ENCODE measurements around the gene LIPC.

LIPC gene

DNA sequence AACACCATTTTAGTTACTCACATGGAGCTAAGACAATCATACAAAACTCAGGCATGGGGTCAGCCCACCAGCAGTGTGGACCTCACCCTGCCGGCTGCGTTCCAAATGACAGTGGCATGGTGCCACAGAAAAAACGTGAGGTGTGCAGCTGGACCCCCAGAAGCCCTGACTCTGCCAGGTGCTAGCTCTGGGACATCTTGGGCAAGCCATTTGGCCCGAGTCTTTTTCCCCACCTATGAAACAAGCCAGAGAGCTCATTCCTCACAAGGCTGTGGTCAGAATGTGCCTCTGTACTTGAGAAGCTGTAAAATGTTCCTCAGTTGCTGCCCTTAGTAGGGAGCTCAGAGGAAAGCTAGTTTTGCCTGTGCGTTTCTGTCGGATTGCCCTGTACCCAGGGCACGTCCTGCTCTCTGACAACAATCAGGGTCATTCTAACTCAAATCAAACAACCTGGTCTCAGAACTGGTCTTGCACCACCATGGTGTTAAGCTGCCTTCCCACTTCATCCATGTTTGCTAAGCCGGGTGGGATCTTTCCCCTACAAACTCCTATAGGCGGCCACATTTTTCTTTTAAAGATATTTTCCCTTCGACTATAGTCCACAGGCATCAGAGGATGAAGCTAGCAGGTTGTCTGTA lies 44.9 kb downstream of the LIPC start:
- no peak for DNase-seq

DNA sequence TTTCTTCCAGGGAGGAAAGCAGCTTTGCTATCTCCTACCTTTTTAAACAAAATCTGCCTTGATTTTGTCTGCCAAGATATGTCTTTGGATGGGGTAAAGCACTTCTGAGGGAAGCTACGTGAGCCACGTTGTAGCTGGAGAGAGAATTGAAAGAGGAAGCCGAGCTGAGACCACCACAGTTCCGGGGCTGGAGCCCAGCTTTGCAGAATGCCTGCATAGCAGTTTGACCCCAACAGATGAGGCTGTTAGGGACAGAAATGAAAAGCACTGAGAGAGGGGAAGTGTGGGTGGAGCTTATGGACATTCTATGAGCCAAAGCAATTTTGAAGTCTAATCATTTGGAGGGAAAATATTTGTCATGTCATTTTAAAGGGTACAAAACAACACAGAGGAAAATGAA lies 45.4 kb downstream of the LIPC start:
- DNase-seq: no peak

DNA sequence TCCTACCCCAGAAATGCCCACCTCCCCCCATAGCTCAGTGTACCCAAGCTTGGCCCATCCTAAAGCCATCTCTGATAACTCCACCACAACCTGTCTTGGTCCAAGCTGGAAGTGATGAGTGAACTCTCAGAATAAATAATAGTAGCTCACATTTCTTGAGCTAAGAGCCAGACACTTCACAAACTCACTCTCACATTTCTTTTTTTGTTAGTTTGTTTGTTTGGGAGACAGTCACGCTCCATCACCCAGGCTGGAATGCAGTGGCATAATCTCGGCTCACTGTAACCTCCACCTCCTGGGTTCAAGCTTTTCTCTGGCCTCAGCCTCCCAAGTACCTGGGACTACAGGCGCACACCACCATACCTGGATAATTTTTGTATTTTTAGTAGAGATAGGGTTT lies 46.2 kb downstream of the LIPC start:
- no peak for DNase-seq

DNA sequence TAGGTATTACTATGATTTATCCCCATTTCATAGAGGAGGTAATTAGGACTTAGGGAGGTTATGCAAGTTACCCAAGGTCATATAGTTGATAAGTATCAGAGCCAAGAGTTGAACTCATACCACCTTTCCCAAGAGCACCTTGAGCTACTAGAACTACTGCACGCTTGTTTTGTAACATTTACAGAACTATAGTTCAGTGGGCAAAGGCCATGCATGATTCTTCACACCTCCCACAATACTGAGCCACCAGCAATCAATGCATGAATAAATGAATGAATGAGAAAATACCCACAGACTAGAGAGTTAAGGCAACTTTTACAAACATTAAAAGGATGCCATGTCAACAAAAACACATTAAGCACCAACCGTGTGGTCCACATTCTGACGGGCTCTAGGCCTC lies 46.8 kb downstream of the LIPC start:
- DNase-seq: no peak

DNA sequence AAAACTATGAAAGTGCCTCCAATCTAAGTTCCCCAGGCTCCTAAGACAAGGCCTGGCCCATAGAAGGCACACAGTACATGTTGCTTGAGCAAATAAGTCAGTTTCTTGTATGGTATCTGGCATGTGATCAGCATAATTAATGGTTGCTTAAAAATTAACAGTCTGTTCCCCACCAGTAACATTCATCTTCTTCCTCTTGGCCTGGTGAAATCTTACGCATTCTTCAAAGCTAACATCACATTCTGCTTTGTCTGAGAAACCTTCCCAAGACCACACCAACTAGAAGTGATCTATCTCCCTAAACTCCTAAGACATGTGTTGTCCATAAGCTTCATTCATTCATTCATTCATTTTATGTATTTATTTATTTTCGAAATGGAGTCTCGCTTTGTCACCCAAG lies 48.1 kb downstream of the LIPC start:
- no peak for DNase-seq

DNA sequence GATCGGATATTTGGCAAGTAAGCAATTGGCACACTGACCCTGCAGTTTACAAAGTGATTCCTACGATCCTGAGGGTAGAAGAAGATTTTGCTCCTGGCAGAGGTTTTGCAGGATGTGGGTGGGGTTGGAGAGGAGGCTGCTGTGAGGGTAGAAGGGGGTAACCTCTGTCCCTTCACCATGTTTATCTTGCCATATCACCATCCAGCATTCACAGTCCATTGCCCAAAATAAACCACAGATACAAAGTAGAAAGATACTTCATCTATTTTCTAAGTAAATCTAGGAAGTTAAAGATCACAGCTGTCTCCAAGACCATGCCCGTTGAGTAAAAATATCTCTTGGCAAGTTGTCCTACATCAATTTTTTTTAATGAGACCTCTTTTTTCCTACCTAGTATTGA lies 51.6 kb downstream of the LIPC start:
- DNase-seq: no peak

DNA sequence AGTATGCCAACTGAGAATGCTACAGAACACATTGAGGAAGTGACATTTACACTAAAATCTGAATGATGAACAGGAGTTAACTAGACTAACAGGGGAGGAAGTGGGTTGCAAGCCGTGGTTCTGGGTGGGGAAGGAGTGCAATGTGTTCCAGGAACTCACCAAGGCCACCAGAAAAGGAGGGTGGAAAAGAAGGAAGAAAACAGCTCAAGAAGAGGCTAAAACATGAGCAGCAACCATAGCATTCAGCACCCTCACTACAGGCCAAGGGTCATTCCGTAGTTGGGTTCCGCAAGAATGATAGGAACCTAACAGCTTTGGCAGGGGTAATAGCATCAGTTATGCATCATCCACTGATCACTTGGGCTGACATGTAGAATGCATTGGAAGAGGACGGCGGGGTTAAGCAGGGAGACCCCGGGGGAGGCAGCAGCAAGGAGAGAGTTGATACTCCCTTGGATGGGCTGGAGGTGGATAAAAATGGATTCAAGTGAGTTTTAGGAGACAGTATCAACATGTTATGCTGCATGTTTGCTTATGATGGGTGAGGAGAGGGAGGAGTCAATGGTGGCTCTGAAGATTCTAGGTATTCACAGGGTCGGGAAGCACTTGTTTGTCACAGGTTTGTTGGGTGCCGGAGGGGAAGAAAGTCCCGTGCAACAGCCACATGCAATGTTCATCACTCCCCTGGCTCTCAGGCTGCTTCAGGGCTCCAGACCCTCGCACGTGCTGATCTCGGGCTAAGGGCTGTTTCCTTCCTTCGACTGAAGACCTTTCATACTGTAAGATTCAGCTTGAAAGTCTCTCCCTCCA lies 53.2 kb downstream of the LIPC start:
- DNase-seq: peak in 1 of 2 experiments; percentile 13

DNA sequence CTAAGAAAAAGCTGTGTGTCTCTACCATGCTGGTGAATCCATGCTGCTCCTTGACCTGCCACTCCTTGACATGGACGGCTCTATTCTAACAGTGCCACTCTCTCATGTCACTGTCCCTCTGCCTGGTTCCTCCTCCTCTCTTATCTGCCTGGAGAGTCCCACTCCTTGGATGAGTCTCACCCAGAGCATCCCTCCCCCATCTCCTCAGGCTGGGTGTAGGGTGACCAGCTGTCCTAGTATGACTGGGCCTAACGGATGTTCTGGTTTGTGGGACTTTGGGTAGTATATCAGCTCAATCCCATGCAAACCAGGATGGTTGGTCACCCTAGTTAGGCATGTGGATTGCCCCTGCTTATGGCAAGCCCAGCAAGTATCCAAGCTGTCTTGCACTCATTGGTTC lies 54.3 kb downstream of the LIPC start:
- DNase-seq: no peak

DNA sequence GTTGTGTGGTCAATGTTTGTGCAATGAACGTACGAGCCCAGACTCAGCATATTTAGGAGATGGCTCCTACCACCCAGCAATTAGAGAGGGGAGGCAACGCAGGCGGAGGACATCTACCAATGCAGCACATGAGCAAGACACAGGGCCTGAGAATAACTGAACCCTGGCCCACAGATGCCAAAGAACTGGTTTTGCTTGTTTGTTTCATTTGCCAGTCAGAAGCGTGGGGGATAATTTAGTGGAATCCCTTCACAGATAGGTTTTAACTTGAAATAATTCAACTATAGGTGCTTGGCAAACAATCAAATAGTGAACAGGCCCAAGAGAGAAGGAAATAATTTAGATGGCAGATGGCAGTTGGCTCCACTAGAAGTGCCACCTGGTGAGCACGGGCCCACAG lies 54.8 kb downstream of the LIPC start:
- no peak for DNase-seq

DNA sequence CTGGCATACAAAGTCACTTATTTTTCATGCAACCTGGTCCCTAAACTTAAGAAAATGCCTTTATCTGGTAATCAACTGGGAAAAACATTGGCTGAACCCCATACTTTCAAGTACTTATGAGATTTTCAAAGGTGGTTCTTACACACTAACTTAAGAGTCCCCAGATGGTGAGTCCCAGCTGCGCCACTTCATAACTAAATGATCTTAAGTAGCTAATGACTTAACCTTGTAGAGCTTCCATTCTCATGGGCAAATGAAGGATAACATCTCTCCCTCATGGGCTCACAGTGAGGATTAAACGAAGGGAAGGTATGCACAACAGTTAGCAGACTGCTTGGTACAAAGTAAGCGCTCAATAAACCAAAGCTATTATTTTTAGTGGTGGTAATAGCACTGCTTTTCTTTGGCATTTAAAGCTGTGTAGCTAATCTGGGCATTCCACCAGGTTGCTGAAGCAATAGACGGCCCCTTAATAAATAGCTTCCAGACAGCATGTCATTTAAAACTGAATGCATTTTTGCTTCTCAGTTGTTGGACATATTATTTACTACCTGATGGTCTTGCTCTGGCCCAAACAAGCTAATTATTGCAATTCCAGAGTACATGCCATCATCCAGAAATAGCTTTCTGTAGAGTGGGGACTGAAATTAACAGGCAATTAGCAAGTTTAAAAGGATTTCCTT lies 55.4 kb downstream of the LIPC start:
- no peak for DNase-seq

DNA sequence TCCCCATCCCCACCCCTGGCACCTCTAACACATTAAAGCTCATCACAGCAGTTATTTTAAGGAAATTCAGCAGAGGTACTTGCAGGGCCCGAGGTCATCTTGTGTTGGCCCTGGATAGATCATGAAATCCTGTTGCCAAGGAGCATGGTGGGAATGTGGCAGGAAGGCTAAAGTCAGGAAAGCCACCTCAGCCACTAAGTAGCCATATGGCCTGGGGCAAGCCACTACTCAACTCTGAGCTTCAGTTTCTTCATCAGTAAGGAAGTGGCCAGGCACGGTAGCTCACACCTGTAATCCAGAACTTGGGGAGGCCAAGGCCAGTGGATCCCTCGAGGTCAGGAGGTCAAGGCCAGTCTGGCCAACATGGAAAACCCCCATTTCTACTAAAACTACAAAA lies 55.9 kb downstream of the LIPC start:
- no peak for DNase-seq

DNA sequence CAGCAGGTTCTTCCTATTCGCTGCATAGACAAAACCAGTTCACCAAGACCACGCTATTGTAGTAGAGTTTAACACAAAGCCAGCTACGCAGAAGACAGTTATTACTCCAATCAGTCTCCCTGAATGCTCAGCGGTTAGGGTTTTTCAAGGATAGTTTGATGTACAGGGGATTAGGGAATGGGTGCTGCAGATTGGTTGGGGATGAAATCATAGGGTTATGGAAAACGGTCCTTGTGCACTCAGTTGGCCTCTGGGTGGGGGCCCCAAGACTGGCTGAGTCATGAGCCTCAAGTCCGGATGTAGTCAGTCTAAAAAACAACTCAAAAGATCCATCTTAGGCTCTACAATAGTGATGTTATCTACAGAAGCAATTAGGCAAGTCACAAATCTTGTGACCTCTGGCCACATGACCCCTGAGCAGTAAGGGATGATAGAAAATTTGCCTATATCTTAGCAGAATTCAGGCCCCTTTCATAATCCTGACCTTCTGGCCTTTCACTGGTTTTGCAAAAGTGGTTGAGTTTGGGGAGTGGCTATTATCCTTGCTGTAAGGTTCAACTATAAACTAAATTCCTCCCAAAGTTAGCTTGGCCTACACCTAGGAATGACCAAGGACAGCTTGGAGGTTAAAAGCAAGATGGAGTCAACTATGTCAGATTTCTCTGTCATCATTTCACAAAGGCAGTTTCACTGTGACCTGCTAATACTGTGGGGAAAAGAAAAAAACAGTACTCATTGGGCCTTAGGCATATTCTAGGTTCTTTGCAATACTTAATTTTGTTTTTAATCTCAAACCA lies 57.7 kb downstream of the LIPC start:
- DNase-seq: no peak

DNA sequence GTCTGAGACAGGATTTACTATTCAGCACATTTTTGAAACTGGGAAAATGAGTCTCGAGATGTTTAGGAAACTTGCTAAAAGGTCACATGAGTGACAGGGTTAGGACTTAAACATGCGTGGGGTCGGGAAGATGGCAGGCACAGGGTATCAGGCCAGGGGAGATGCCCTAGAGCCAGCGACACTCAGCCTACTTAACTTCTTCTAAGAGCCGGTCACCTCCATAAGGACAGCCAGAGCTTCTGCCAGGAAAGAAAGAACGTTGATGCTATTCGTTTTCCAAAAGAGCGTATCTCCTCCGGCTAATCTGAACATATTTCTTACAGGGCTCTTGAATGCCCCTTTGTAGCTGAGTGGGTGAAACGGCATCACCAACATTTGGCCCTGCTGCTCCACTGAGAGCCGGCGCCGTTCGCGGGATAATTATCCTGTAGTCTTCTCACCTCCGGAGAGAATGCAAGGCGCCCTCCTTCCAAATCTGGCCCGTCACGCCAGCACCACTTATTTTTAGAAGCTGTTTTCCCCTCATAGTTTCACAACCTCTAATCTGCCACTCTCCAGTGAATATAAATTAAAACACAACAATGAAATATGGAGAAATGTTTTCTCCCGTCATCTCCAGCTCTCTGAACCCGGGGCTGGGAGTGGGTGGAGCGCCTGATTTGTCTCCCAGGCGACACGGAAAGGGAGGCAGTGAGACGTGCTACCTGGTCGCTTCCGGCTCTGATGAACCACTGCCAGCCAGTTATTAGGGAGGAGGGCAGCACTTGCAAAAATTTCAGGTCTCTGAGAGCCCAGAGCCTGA lies 58.5 kb downstream of the LIPC start:
- DNase-seq: no peak

DNA sequence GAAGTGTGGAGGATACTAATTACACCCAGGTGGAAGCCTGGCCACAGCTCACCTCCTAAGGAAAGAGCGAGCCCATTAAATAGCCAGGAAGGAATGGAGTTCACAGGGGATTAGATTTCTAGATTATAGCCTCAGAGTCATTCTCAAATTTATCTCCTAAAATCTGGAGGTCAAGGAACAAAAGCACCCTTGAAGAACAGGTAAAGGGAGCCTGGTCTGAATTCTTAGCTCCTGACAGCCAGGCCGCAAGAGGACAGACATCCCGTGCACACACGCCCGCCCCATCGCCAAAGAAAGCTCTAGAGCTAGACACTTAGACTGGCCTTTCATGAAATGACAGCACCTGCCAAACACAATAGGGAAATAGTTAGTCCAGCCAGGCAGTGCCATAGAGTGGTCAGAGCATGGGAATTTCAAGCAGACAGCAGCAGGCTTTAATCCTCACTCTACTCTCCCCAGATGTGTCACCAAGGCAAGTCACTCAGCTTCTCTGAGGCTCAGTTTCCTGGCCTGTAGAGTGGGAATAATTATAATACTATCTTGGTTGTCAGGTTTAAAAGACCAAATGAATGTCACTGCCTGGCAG lies 59.2 kb downstream of the LIPC start:
- DNase-seq: no peak

DNA sequence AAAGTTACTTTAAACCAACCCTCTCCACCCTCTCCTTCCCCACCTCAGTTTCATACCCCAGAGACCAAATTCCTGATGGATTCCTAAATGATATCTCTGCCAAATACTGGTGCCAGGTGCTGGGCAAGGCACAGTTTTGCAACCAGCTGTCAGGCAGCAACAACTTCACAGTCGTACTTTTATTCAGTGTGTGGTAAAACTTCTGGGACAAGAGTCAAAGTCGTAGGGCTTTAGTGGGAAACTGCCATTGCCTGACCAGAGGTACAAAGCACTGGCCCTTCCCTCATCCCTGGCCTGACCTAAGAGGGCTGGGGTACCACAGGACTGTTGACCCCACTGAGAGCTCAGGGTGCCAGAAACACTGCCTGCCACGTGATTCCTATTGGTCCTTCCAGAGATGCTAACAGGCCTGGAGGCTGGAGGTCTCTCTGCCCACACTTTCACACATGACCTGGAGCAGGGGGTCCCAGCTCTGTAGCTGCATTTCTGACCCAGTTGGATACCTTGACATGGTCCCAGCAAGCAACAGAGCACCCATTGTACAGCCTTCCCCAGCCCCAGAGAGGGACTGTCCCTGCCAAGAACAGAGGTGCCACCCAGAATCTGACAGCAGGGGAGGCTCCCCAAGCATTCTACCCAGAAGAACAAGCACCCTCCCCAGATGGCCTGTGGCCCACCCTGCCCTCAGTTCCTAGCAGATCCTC lies 59.9 kb downstream of the LIPC start:
- no peak for DNase-seq

DNA sequence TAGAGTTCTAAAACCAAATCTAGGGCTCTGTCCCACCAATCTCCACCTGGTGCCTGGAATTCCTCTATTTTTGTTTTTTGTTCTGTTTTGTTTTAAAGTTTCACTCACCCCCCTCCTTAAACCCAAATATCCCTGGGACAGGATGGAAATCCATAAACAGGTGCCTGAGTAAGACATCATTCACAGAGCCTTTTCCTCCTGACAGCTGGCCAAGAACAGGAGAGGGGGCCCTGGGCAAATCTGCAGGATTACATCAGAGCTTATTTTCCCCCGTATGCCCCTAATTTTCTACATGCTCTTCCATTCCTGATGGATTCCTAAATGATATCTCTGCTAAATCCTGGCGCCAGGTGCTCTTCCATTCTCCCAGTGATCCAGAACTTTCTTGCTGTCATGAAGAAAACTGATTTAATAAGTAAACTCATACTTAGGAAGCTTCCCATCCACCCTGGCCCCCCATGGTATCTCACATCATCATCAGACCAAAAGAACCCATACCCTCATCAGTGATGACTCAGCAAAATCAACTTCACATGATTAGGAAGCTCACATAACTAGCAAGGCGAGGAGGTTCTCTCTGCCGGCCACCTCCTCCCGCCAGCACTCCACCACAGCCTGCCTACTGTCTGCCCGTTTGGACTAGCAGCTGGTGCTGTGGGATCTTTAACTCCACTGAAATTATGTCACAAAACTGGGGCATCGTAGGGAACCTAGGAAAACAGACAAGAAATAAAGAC lies 61.0 kb downstream of the LIPC start:
- no peak for DNase-seq

DNA sequence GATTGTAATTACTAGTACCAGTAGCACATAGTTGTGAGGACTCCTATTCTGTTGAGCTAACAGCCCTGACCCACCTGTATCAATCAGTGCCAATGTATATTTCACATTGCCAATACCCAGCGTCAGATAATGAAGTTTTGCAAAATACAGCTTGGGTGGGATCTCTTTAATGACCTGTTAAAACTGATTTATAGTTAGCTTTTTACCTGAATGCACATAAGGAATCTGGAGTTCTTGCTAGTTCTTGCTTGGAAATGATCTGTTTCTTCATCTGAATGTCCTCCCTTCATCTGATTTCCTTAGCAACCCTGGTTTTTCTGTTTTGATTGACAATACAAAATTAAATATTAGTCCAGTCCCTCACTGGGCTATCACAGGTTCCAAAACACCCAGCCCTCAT lies 62.8 kb downstream of the LIPC start:
- DNase-seq: no peak

DNA sequence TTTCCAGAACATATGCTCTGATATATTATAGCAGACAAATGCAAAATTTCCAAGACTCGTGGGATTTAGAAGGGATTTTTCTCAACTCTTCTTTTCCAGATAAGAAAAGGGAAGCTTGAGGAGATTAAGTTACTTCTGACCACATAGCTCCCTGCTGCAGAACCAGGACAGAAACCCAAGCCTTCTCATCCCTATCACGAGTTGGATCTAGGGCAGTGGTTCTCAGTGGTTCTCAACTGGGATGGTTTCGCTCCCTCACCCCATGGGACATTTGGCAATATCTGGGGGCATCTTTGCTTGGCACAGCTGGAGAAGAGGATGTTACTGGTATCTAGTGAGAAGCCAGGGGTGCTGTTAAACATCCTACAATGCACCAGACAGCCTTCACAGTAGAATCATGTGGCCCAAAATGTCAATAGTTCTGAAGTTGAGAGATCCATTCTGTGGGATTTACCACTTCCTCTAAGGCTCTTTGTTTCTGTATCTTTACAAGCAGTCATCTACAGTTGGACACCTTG lies 64.2 kb downstream of the LIPC start:
- DNase-seq: no peak

DNA sequence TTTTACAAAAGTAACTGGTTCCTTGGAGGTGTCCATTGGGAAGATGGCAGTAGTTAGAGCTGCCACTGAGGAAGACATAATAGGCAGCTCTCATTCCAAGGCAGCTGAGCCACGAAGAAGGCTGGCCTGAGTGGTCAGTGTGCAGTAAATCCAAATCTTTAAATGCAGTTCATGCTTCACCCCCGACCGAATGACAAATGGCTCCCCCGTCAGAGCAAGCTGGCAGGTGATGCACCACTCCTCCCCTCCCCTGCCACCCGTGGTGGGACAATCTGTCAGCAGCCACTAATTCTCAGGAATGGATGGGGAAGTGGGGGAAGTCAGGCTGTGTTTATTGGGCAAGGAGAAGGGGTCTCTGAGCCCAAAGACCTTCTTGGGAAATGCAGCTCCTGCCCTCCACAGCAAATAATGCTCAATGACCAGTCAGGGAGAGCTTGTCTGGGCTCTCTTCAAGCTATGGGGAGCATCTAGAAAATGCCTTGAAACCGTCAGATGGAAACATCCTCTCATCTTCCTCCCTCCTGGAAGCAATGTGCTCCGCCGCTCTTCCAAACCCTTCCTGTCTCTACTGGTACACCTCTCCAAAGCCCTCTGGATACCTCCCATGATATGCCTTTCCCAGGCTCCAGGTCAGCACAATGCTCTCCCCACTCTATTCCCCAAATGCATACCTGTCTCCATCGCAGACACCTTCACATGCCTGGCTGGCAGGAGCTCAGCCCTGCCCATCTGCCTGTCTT lies 65.4 kb downstream of the LIPC start:
- no peak for DNase-seq
